Prostate gland (tissue), 2 donors: ENCODE results near the gene CTNNAL1. TPM values are rescaled to one million over a fixed set of nuclear protein-coding genes. Genes with fewer than 3 reads are reported as not detected.

ENCODE experiments used
- DNase-seq: peaks from one replicate; pipeline ENCODE4 v3.0.0-alpha.2; 2019; ENCODE audit warnings: low spot score
- H3K27ac ChIP-seq, 2 donors: fragments of 200-600 bp; sonication (generic); 2 replicates each; pipeline ENCODE4 v1.5.1; 2017 to 2019
- H3K27me3 ChIP-seq: fragments of 200-600 bp; sonication (generic); replicated peaks from 2 replicates; pipeline ENCODE4 v1.5.1; 2019; ENCODE audit not compliant: insufficient read depth
- H3K36me3 ChIP-seq, 2 donors: fragments of 200-600 bp; sonication (generic); 1 replicate in 1 of 2; 2 replicates in 1 of 2; pipeline versions ENCODE4 v1.5.1 to v1.8.1; 2017 to 2019
- H3K4me1 ChIP-seq: fragments of 200-600 bp; sonication (generic); replicated peaks from 2 replicates; pipeline ENCODE4 v1.5.1; 2019
- H3K4me3 ChIP-seq, 2 donors: fragments of 200-600 bp; sonication (generic); 2 replicates each; pipeline ENCODE4 v1.5.1; 2017 to 2019
- H3K9me3 ChIP-seq: fragments of 200-600 bp; sonication (generic); 2 replicates; pipeline ENCODE4 v1.5.1; 2017
- CTCF ChIP-seq, 4 experiments: fragments of 200-600 bp in 2 of 4; fragments of 450-650 bp in 2 of 4; sonication (generic) in 2 of 4; IDR thresholded peaks; 1 replicate in 3 of 4; 2 replicates in 1 of 4; pipeline ENCODE4 v1.5.1; 2016 to 2019; ENCODE audit warnings: antibody characterized with exemption in 4 of 4, mild to moderate bottlenecking in 2 of 4, moderate library complexity in 2 of 4
- POLR2A ChIP-seq: fragments of 450-650 bp; IDR thresholded peaks from one replicate; pipeline ENCODE4 v1.6.1; 2016; ENCODE audit warnings: antibody characterized with exemption, mild to moderate bottlenecking
- POLR2AphosphoS5 ChIP-seq: sonication (generic); formaldehyde crosslinking; IDR thresholded peaks from one replicate; pipeline ENCODE4 v1.6.1; 2017; ENCODE audit warnings: antibody characterized with exemption
- WGBS: methylation state at CpG from one replicate; pipeline ENCODE4 v1.1.5; 2018; 5-methylcytosine and 5-hydroxymethylcytosine counted together
- intact Hi-C: fragments of 100-400 bp; cut with DNase I; formaldehyde crosslinking; loops from one replicate; pipeline ENCODE4 v1.14.2; 2022
- total RNA-seq, 2 donors: library from RNA; depleted of rRNA; stranded (reverse); fragments of >200 nt; gene quantifications; one replicate each; pipeline ENCODE4 v1.1.0, GENCODE V29; 2016

The CTNNAL1 gene
- total RNA-seq, 2 donors from 2014 or later, result 20.2 to 74.6 TPM

GRCh38 chr9:109051733-109052132, 38.4 kb upstream of the CTNNAL1 start:
- Histone ChIP-seq H3K27me3 (no peaks in the 10 kb centered on the region), H3K36me3 (peaks cover 0 to 6% of the 10 kb centered on the region in 2 donors), H3K4me3 (no peak overlapping the region), H3K27ac (no peak overlapping the region), H3K4me1 (no peaks in the 10 kb centered on the region), H3K9me3 (no peaks in the 10 kb centered on the region)
- WGBS, result 87% methylated on average over 1 of the region's 1 CpG
- intact Hi-C loops, result no loop called here
- DNase-seq, result no peak
- no peak for TF ChIP-seq POLR2AphosphoS5
- no peak for TF ChIP-seq CTCF (IDR thresholded peaks at IDR 0.05)
- no peak for TF ChIP-seq POLR2A

- Histone ChIP-seq H3K4me3 (no peak overlapping the region), H3K4me1 (no peaks in the 10 kb centered on the region), H3K36me3 (peaks cover 0 to 6% of the 10 kb centered on the region in 2 donors), H3K27me3 (no peaks in the 10 kb centered on the region), H3K27ac (no peak overlapping the region), H3K9me3 (no peaks in the 10 kb centered on the region)
- TF ChIP-seq POLR2AphosphoS5 (no peak), POLR2A (no peak), CTCF (IDR thresholded peaks at IDR 0.05) (no peak)
- 78% methylated on average over 7 of the region's 7 CpGs for WGBS
- intact Hi-C loops, result no loop called here
- DNase-seq, result no peak
Observed at GRCh38 chr9:109050444-109050843, 37.1 kb upstream of the CTNNAL1 start.

- intact Hi-C loops, result no loop called here
- WGBS, result 83% methylated on average over 3 of the region's 3 CpGs
- no peak for TF ChIP-seq POLR2AphosphoS5
- TF ChIP-seq POLR2A, result no peak
- TF ChIP-seq CTCF (IDR thresholded peaks at IDR 0.05), result no peak
- Histone ChIP-seq H3K4me1 (no peaks in the 10 kb centered on the region), H3K27ac (no peak overlapping the region), H3K27me3 (no peaks in the 10 kb centered on the region), H3K4me3 (no peak overlapping the region), H3K9me3 (no peaks in the 10 kb centered on the region), H3K36me3 (peaks cover 0 to 6% of the 10 kb centered on the region in 2 donors)
- DNase-seq, result no peak
Observed at GRCh38 chr9:109048822-109049221, 35.5 kb upstream of the CTNNAL1 start.

GRCh38 chr9:109047259-109047658, 34.0 kb upstream of the CTNNAL1 start:
- H3K27me3 ChIP-seq, result no peaks in the 10 kb centered on the region
- TF ChIP-seq CTCF (IDR thresholded peaks at IDR 0.05), result no peak
- no peak for TF ChIP-seq POLR2A
- no peak for TF ChIP-seq POLR2AphosphoS5
- H3K9me3 ChIP-seq, result no peaks in the 10 kb centered on the region
- WGBS, result 93% methylated on average over 2 of the region's 2 CpGs
- intact Hi-C loops, result no loop called here
- no peaks in the 10 kb centered on the region for H3K4me1 ChIP-seq
- no peak overlapping the region for H3K27ac ChIP-seq
- DNase-seq, result no peak
- H3K36me3 ChIP-seq, result peaks cover 0 to 6% of the 10 kb centered on the region in 2 donors
- no peak overlapping the region for H3K4me3 ChIP-seq

- Histone ChIP-seq H3K4me3 (no peak overlapping the region), H3K27me3 (no peaks in the 10 kb centered on the region), H3K27ac (no peak overlapping the region), H3K36me3 (peaks cover 0 to 6% of the 10 kb centered on the region in 2 donors), H3K9me3 (no peaks in the 10 kb centered on the region), H3K4me1 (no peaks in the 10 kb centered on the region)
- 91% methylated on average over 1 of the region's 1 CpG for WGBS
- intact Hi-C loops, result no loop called here
- TF ChIP-seq POLR2AphosphoS5 (no peak), POLR2A (no peak), CTCF (IDR thresholded peaks at IDR 0.05) (no peak)
- DNase-seq, result no peak
Observed at GRCh38 chr9:109046346-109046745, 33.0 kb upstream of the CTNNAL1 start.
